Body of pancreas (tissue), 4 donors: ENCODE measurements around the gene PKP4.

Experiments used
- POLR2A ChIP-seq, 3 donors: fragments of 450-650 bp; IDR thresholded peaks; one replicate each; pipeline ENCODE4 v1.6.1; 2016; ENCODE audit warnings: antibody characterized with exemption in 3 of 3, mild to moderate bottlenecking in 2 of 3
- TF ChIP-seq, protein P1 (sequence below), 7 experiments: fragments of 450-650 bp in 4 of 7; fragments of 200-600 bp in 3 of 7; sonication (generic) in 3 of 7; IDR thresholded peaks; one replicate each; pipeline ENCODE4 v1.5.1; 2016 to 2019; ENCODE audit warnings: antibody characterized with exemption in 7 of 7

GRCh38 chr2:158496986-158497385 lies 40.2 kb downstream of the PKP4 start:
- TF ChIP-seq, protein P1, sequence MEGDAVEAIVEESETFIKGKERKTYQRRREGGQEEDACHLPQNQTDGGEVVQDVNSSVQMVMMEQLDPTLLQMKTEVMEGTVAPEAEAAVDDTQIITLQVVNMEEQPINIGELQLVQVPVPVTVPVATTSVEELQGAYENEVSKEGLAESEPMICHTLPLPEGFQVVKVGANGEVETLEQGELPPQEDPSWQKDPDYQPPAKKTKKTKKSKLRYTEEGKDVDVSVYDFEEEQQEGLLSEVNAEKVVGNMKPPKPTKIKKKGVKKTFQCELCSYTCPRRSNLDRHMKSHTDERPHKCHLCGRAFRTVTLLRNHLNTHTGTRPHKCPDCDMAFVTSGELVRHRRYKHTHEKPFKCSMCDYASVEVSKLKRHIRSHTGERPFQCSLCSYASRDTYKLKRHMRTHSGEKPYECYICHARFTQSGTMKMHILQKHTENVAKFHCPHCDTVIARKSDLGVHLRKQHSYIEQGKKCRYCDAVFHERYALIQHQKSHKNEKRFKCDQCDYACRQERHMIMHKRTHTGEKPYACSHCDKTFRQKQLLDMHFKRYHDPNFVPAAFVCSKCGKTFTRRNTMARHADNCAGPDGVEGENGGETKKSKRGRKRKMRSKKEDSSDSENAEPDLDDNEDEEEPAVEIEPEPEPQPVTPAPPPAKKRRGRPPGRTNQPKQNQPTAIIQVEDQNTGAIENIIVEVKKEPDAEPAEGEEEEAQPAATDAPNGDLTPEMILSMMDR (IDR thresholded peaks at IDR 0.05): no peak
- no peak for TF ChIP-seq POLR2A (IDR thresholded peaks at IDR 0.05)
